GM12878 (cell line): ENCODE data around the gene DKK3. TPM values are rescaled to one million over a fixed set of nuclear protein-coding genes. Genes with fewer than 3 reads are reported as not detected.
A peak's percentile ranks its signal among the peaks of the same experiment; 100 is the strongest.

Source experiments
- ATAC-seq: fragments of 200-7000 bp; cut with Tn5 transposase; 3 replicates; pipeline ENCODE4 v1.9.1; 2020; ENCODE audit warnings: mild to moderate bottlenecking, moderate library complexity
- BruUV-seq: library from RNA; stranded (reverse); fragments of 400-500 nt; replicated peaks from 2 replicates; lab custom pipeline; 2021; lab: Mats Ljungman, UMichigan
- CTCF ChIA-PET: fragments of 300-600 bp; sonication (Branson Sonifier 250); formaldehyde crosslinking; extraction: SDS; loops from one replicate; lab custom pipeline; 2021; ENCODE audit warnings: inconsistent platforms; lab: Yijun Ruan, JAX
- POLR2A ChIA-PET: fragments of 350-600 bp; formaldehyde crosslinking; extraction: SDS; loops from one replicate; lab custom pipeline; 2021; ENCODE audit warnings: inconsistent platforms; lab: Charles Lee
- RAD21 ChIA-PET: fragments of 300-600 bp; sonication (Branson Sonifier 250); formaldehyde crosslinking; loops from one replicate; lab custom pipeline; 2023; ENCODE audit warnings: antibody characterized with exemption; ENCODE audit not compliant: unreplicated experiment; lab: Charles Lee
- SMC1A ChIA-PET: fragments of 300-600 bp; sonication (Branson Sonifier 250); formaldehyde crosslinking; loops from one replicate; lab custom pipeline; 2023; ENCODE audit not compliant: unreplicated experiment, uncharacterized antibody; lab: Charles Lee
- DNase-seq: peaks from one replicate; pipeline ENCODE4 v3.0.0-alpha.2; 2011; ENCODE audit warnings: low read depth, low spot score
- FAIRE-seq: peaks from 3 replicates; lab custom pipeline; 2011; peaks lifted over from hg19 to GRCh38; lab: Jason Lieb, UNC
- H2AFZ ChIP-seq: 2 replicates; pipeline ENCODE4 v1.6.0; 2011; ENCODE audit warnings: low read depth, low read length, control low read depth; ENCODE audit not compliant: control insufficient read depth
- H3K27ac ChIP-seq: 2 replicates; pipeline ENCODE4 v1.5.1; 2011; ENCODE audit warnings: control low read depth; ENCODE audit not compliant: control insufficient read depth, insufficient read depth
- H3K27me3 ChIP-seq, 2 experiments: replicated peaks in 1 of 2; 2 replicates each; pipeline versions ENCODE4 v1.6.0 to v1.6.1; 2011; ENCODE audit warnings: low read length in 1 of 2; ENCODE audit not compliant: control insufficient read depth in 2 of 2, insufficient read depth in 2 of 2
- H3K36me3 ChIP-seq, 2 experiments: 2 replicates each; pipeline ENCODE4 v1.5.1; 2011; ENCODE audit warnings: low read length in 1 of 2; ENCODE audit not compliant: control insufficient read depth in 2 of 2, insufficient read depth in 2 of 2
- H3K4me1 ChIP-seq: 2 replicates; pipeline ENCODE4 v1.6.1; 2011; ENCODE audit warnings: mild to moderate bottlenecking, low read length, moderate library complexity, mixed read lengths; ENCODE audit not compliant: control insufficient read depth, insufficient read depth
- H3K4me2 ChIP-seq: 2 replicates; pipeline ENCODE4 v1.6.0; 2011; ENCODE audit warnings: control low read depth; ENCODE audit not compliant: control insufficient read depth, insufficient read depth
- H3K4me3 ChIP-seq: fragments of 200-600 bp; sonication (generic); 2 replicates; pipeline ENCODE4 v1.5.1; 2016
- H3K79me2 ChIP-seq: 2 replicates; pipeline ENCODE4 v1.6.0; 2011; ENCODE audit warnings: low read length; ENCODE audit not compliant: control insufficient read depth, insufficient read depth
- H3K9ac ChIP-seq: 2 replicates; pipeline ENCODE4 v1.8.0; 2011; ENCODE audit warnings: low read length, control low read depth, mixed read lengths; ENCODE audit not compliant: control insufficient read depth, insufficient read depth
- H3K9me3 ChIP-seq: replicated peaks from 3 replicates; pipeline ENCODE4 v1.5.1; 2011; ENCODE audit warnings: mild to moderate bottlenecking, low read length; ENCODE audit not compliant: control insufficient read depth, insufficient read depth
- H4K20me1 ChIP-seq: 2 replicates; pipeline ENCODE4 v1.6.0; 2011; ENCODE audit not compliant: control insufficient read depth, insufficient read depth
- CBX3 ChIP-seq: fragments of 200-600 bp; sonication (generic); IDR thresholded peaks from 2 replicates; pipeline ENCODE4 v1.6.1; 2016; ENCODE audit warnings: low read depth, borderline replicate concordance
- ETV6 ChIP-seq, 2 experiments: fragments of 450-650 bp in 1 of 2; IDR thresholded peaks in 1 of 2; conservative IDR thresholded peaks in 1 of 2; 2 replicates each; pipeline ENCODE4 v1.6.1; 2014; ENCODE audit warnings: antibody characterized with exemption in 1 of 2, borderline replicate concordance in 1 of 2, low read depth in 1 of 2, mild to moderate bottlenecking in 1 of 2, moderate library complexity in 1 of 2
- KLF5 ChIP-seq: fragments of 450-650 bp; IDR thresholded peaks from 2 replicates; pipeline ENCODE4 v1.6.1; 2014; ENCODE audit warnings: mild to moderate bottlenecking; ENCODE audit not compliant: partially characterized antibody
- NFYB ChIP-seq: IDR thresholded peaks from 2 replicates; pipeline ENCODE4 v1.6.1; 2011; ENCODE audit warnings: low read depth, mild to moderate bottlenecking, low read length, improper control_type of control experiment, moderate library complexity; ENCODE audit not compliant: insufficient read depth
- NR2C2 ChIP-seq: IDR thresholded peaks from 2 replicates; pipeline ENCODE4 v1.6.1; 2011; ENCODE audit warnings: borderline replicate concordance, low read depth; ENCODE audit not compliant: control insufficient read depth, insufficient read length
- SP1 ChIP-seq: IDR thresholded peaks from one replicate; pipeline ENCODE4 v1.6.1; 2011; ENCODE audit warnings: low read depth, low read length
- SRF ChIP-seq, 2 experiments: IDR thresholded peaks; 2 replicates each; pipeline ENCODE4 v1.6.1; 2011; ENCODE audit warnings: low read depth in 2 of 2, low read length in 2 of 2, mild to moderate bottlenecking in 1 of 2, moderate library complexity in 1 of 2
- SUZ12 ChIP-seq: fragments of 200-600 bp; sonication (generic); IDR thresholded peaks from one replicate; pipeline ENCODE4 v1.6.1; 2018; ENCODE audit warnings: antibody characterized with exemption, mild to moderate bottlenecking; ENCODE audit not compliant: unreplicated experiment
- WGBS: methylation state at CpG from one replicate; pipeline ENCODE4 v1.1.6; 2016; ENCODE audit warnings: low lambda C conversion rate; ENCODE audit not compliant: insufficient replicate concordance, insufficient coverage; ENCODE audit errors: missing lambda C conversion rate; 5-methylcytosine and 5-hydroxymethylcytosine counted together
- in situ Hi-C: fragments of 300-500 bp; cut with MboI; formaldehyde crosslinking; loops from 9 replicates; pipeline ENCODE4 v1.14.3; 2018; ENCODE audit warnings: mixed read lengths
- intact Hi-C: fragments of 100-400 bp; cut with micrococcal nuclease; formaldehyde crosslinking; loops from one replicate; pipeline ENCODE4 v1.14.2; 2022; ENCODE audit not compliant: unreplicated experiment
- polyA plus RNA-seq, 11 experiments: library from polyadenylated mRNA; depleted of rRNA in 4 of 11; unstranded in 6 of 11; stranded (reverse) in 5 of 11; fragments of >200 nt; fragmentation: Nextera tagmentation in 4 of 11; fragmentation: Illumina TruSeq in 1 of 11; extraction: Ambion mirVana in 4 of 11; extraction: Trizol in 1 of 11; gene quantifications; 1 replicate in 1 of 11; 2 replicates in 10 of 11; pipeline versions ENCODE4 v1.2.1 to v1.2.3, GENCODE V29; 2011 to 2016; ENCODE audit warnings: inconsistent platforms in 2 of 11, missing spikeins in 2 of 11, low read depth in 1 of 11
- total RNA-seq, 4 experiments: library from RNA; depleted of rRNA in 3 of 4; stranded (reverse); fragments of >200 nt in 3 of 4; fragmentation: Illumina TruSeq in 1 of 4; extraction: Trizol in 1 of 4; gene quantifications; 2 replicates each; pipeline versions ENCODE4 v1.2.1 to v1.2.3, GENCODE V29; 2013 to 2021
- TF ChIP-seq, protein P1 (sequence below): IDR thresholded peaks from 2 replicates; pipeline ENCODE4 v1.6.1; 2011; ENCODE audit warnings: low read depth, low read length, improper control_type of control experiment, borderline replicate concordance
- TF ChIP-seq, protein P2 (sequence below): fragments of 450-650 bp; formaldehyde crosslinking; IDR thresholded peaks from 2 replicates; pipeline ENCODE4 v1.5.0; 2022; ENCODE audit warnings: mild to moderate bottlenecking, missing genetic modification characterization
- TF ChIP-seq, protein P3 (sequence below): IDR thresholded peaks from 2 replicates; pipeline ENCODE4 v1.6.1; 2012; ENCODE audit warnings: mild to moderate bottlenecking, low read depth, low read length

Gene DKK3
- total and polyA plus RNA-seq, 10 of the 15 experiments (the other 5 are each of a cell fraction or from before 2014, with no cell fraction given), result 0.07 to 0.16 (median 0.15) TPM; not detected in 7

DNA sequence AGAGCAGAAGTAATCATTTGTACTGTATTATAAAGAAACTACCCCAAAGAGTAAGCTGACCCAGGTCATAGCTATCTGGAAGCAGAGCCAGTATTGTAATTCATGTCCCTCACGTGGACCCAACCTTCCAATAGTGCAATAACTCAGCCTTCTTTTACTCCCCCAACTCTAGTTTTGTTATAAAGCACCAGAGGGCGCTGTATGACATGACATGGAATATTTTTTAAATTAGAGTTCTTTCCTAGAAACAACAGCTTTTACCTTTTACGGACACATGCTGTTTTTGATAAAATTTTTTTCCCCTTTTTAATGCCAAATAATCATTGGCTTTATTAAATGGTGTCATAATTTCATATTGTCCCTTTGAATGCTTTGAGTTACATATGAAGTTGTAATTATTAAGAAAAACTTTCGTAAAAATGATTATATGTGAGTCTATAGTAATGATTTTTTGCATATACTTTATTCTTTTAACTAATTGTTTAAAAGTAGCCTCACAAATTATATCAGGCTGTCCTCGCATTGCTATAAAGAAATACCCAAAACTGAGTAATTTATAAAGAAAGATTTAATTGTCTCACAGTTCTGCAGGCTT is 76.9 kb downstream of the DKK3 start (continued):
- TF ChIP-seq, protein P1, sequence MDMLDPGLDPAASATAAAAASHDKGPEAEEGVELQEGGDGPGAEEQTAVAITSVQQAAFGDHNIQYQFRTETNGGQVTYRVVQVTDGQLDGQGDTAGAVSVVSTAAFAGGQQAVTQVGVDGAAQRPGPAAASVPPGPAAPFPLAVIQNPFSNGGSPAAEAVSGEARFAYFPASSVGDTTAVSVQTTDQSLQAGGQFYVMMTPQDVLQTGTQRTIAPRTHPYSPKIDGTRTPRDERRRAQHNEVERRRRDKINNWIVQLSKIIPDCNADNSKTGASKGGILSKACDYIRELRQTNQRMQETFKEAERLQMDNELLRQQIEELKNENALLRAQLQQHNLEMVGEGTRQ, result peak; percentile 18; the same call in 1 of the 2 replicates
- TF ChIP-seq, protein P2, sequence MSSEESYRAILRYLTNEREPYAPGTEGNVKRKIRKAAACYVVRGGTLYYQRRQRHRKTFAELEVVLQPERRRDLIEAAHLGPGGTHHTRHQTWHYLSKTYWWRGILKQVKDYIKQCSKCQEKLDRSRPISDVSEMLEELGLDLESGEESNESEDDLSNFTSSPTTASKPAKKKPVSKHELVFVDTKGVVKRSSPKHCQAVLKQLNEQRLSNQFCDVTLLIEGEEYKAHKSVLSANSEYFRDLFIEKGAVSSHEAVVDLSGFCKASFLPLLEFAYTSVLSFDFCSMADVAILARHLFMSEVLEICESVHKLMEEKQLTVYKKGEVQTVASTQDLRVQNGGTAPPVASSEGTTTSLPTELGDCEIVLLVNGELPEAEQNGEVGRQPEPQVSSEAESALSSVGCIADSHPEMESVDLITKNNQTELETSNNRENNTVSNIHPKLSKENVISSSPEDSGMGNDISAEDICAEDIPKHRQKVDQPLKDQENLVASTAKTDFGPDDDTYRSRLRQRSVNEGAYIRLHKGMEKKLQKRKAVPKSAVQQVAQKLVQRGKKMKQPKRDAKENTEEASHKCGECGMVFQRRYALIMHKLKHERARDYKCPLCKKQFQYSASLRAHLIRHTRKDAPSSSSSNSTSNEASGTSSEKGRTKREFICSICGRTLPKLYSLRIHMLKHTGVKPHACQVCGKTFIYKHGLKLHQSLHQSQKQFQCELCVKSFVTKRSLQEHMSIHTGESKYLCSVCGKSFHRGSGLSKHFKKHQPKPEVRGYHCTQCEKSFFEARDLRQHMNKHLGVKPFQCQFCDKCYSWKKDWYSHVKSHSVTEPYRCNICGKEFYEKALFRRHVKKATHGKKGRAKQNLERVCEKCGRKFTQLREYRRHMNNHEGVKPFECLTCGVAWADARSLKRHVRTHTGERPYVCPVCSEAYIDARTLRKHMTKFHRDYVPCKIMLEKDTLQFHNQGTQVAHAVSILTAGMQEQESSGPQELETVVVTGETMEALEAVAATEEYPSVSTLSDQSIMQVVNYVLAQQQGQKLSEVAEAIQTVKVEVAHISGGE (CRISPR knock-in tag), result no peak
- TF ChIP-seq NFYB (no peak; the same call in 1 of the 2 replicates), SUZ12 (no peak), CBX3 (no peak)

DNA sequence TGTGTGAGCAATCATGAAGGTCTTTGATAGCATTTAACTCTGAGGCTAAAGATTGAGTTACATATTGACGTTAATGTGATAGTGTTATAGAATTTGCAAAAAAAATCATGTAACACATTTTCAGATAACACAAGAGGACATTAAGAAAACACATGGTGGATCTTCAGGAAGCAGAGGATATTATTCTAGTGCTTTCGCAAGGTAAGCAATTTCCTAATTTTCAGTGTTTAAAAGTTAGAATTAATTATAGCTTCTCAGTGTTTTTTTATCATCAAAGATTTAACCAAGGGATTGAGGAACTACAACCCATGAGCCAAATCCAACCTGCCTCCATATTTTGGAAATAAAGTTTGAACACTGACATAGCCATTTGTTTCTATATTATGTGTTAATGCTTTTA is 78.5 kb downstream of the DKK3 start:
- H3K9me3 ChIP-seq, result no peaks in the 10 kb centered on the region
- H3K9ac ChIP-seq, result no peak overlapping the region
- ChIA-PET CTCF (interaction anchor here (1.3 kb wide), 1 partner anchor 81 kb away, joined by 3 read pairs; no protein-coding TSS in a partner anchor), SMC1A (interaction anchor here (2.1 kb wide), 1 partner anchor 17 kb away, joined by 6 read pairs; no protein-coding TSS in a partner anchor), RAD21 (interaction anchor here (0.6 kb wide), 1 partner anchor 58 kb away, joined by 3 read pairs; no protein-coding TSS in a partner anchor), POLR2A (no interaction called here)
- H3K27me3 ChIP-seq, result no peaks in the 10 kb centered on the region
- DNase-seq, result no peak
- H3K4me1 ChIP-seq, result no peaks in the 10 kb centered on the region
- 100% methylated on average over 2 of the region's 2 CpGs for WGBS
- no peak overlapping the region for H3K4me3 ChIP-seq
- no peak overlapping the region for H3K27ac ChIP-seq
- no peaks in the 10 kb centered on the region for H3K79me2 ChIP-seq
- ATAC-seq, result no peak
- H3K36me3 ChIP-seq, result peaks cover 0 to 11% of the 10 kb centered on the region in 2 experiments; a peak in 1 of 4 replicates
- no peak overlapping the region for H3K4me2 ChIP-seq
- intact Hi-C loops, result no loop called here
- H4K20me1 ChIP-seq, result no peaks in the 10 kb centered on the region
- no peak overlapping the region for H2AFZ ChIP-seq
- no TSS peak for BruUV-seq
- in situ Hi-C loops, result no loop called here
- FAIRE-seq, result no peak
- no peak for TF ChIP-seq SP1
- no peak for TF ChIP-seq KLF5
- TF ChIP-seq NR2C2, result no peak
- TF ChIP-seq SUZ12, result no peak
- TF ChIP-seq, protein P3, sequence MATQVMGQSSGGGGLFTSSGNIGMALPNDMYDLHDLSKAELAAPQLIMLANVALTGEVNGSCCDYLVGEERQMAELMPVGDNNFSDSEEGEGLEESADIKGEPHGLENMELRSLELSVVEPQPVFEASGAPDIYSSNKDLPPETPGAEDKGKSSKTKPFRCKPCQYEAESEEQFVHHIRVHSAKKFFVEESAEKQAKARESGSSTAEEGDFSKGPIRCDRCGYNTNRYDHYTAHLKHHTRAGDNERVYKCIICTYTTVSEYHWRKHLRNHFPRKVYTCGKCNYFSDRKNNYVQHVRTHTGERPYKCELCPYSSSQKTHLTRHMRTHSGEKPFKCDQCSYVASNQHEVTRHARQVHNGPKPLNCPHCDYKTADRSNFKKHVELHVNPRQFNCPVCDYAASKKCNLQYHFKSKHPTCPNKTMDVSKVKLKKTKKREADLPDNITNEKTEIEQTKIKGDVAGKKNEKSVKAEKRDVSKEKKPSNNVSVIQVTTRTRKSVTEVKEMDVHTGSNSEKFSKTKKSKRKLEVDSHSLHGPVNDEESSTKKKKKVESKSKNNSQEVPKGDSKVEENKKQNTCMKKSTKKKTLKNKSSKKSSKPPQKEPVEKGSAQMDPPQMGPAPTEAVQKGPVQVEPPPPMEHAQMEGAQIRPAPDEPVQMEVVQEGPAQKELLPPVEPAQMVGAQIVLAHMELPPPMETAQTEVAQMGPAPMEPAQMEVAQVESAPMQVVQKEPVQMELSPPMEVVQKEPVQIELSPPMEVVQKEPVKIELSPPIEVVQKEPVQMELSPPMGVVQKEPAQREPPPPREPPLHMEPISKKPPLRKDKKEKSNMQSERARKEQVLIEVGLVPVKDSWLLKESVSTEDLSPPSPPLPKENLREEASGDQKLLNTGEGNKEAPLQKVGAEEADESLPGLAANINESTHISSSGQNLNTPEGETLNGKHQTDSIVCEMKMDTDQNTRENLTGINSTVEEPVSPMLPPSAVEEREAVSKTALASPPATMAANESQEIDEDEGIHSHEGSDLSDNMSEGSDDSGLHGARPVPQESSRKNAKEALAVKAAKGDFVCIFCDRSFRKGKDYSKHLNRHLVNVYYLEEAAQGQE, result no peak
- TF ChIP-seq ETV6 (conservative IDR thresholded peaks at IDR 0.05 in 1 of 2, IDR thresholded peaks at IDR 0.05 in 1 of 2; ENCODE audit: borderline replicate concordance in 1 of 2, low read depth in 1 of 2), result no peak
- no peak for TF ChIP-seq SRF (IDR thresholded peaks at IDR 0.05; ENCODE audit: low read depth in 2 of 2, low read length in 2 of 2)
